ENCODE data around the gene SHD.
"Not testable (repeated sequence)": the region's sequence is repeated elsewhere in the genome, so short reads cannot be mapped to it uniquely, and the experiment has no call there.

SHD gene

DNA sequence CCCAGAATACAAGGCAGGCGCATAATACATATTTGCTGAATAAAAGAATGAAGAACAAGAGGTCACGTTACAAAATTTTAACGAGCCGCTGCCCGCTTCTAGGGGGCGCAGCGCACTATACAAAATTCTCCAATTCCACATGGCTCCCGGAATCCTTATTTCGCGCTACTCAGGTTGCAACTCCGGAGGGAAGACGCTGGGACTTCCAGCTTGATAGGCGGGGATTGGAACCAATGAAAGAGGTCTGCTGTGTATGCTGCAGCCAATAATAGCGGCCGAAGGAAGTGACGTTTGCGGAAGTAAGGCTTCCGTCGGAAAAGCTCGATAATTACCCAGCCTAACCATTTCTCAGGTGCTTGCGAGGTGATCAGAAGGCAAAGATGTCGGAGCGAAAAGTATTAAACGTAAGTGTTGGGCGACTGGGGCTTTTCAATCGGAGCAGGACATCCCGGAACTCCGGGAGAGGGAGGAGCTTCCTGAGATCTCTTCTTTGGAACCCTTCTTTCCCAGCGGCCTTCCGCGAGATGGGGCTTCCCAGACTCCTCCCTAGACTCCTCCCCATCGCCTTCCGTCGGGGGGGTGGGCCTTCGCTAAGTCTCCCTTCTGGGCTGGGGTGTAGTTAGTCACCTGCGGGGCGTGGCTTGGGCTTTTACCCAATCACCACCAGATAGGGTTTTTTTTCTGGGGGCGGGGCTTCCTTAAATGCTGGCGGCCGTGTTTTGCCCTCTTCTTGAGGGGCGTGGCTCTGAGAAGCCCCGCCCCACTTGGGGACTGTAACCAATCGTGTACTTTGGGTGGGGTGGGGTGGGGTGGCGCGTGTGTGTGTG, 32.1 kb upstream of the SHD start, which contains the start of gene YJU2:
YJU2 (plus strand) TSS at position 314 of the 827 bp plus-strand sequence; CDS start at position 381, 67 bp downstream.
- CTCF ChIA-PET, result interaction anchor here (0.7 to 1.0 kb wide), 3 partner anchors 13 to 155 kb away, joined by 4 to 5 read pairs (median 5); partner anchors contain the start of gene CHAF1A
- peak; percentile 100 for DNase-seq
- Mint-ChIP-seq H3K4me3 (peak within 1 kb of the TSS; percentile 82), H3K27ac (peak within 1 kb of the TSS; percentile 95), H3K9me3 (peaks cover 4% of the 10 kb centered on the region), H3K27me3 (peaks cover 4% of the 10 kb centered on the region), H3K36me3 (peaks cover 32% of the 10 kb centered on the region), H3K4me1 (peaks cover 25% of the 10 kb centered on the region)

DNA sequence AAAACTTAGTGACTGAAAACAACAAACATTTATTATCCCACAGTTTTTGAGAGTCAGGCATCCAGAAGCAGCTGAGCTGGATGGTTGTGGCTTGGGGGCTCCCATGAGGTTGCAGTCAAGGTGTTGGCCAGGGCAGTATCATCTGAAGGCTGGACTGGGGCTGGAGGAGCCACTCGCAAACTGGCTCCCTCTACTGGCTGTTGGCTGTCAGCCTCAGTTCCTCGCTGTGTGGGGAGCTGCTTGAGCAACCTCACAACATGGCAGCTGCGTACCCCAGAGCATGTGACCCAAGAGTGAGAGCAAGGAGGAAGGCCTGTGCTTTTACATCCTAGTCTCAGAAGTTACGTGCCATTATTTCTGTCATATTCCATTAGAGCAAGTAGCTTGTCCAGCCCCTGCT, 22.5 kb upstream of the SHD start:
- Mint-ChIP-seq H3K36me3 (peaks cover 53% of the 10 kb centered on the region), H3K27ac (no peak overlapping the region), H3K4me3 (no peak overlapping the region), H3K4me1 (no peaks in the 10 kb centered on the region), H3K9me3 (peaks cover 4% of the 10 kb centered on the region), H3K27me3 (no peaks in the 10 kb centered on the region)
- DNase-seq, result no peak
- CTCF ChIA-PET, result interaction anchor here (0.6 to 1.6 kb wide), 3 partner anchors 23 to 96 kb away, joined by 3 to 4 read pairs (median 4); no protein-coding TSS in a partner anchor

DNA sequence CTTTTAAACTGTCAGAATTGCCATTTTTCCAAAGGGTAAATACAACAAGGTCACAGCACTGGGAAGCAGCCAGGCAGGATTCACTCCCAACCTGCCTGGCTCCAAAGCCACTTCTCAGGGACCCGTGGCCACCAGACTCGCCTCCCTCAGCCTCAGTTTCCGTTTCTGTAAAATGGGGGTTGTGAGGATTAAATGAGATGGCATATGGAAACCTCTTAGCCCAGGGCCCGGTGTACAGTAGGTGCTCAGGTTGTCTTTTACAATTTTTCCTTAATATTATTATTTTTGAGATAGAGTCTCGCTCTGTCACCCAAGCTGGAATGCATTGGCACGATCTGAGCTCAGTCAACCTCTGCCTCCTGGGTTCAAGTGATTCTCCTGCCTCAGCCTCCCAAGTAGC, 22.0 kb upstream of the SHD start:
- peaks cover 4% of the 10 kb centered on the region for H3K9me3 Mint-ChIP-seq
- no peak overlapping the region for H3K4me3 Mint-ChIP-seq
- no peak for DNase-seq
- no peak overlapping the region for H3K27ac Mint-ChIP-seq
- H3K4me1 Mint-ChIP-seq, result no peaks in the 10 kb centered on the region
- peaks cover 49% of the 10 kb centered on the region for H3K36me3 Mint-ChIP-seq
- no peaks in the 10 kb centered on the region for H3K27me3 Mint-ChIP-seq
- CTCF ChIA-PET, result interaction anchor here (1.5 to 1.6 kb wide), 2 partner anchors 23 to 96 kb away, joined by 4 read pairs; no protein-coding TSS in a partner anchor

DNA sequence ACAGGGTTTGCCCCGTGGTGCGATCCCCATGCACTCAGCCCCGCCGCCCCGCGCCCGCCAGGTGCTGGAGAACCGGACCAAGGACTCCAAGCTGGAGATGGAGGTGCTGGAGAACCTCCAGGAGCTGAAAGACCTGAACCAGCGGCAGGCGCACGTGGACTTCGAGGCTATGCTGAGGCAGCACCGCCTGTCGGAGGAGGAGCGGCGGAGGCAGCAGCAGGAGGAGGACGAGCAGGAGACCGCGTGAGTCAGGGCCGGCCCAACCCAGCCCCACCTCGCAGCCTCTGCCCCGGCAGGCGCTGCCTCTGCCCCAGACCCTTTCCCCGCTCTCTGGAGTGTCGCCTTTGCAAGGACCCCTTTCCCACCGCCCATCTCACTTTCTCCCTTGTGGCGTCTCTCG, 20.9 kb upstream of the SHD start:
- no peak overlapping the region for H3K27ac Mint-ChIP-seq
- CTCF ChIA-PET, result no interaction called here

DNA sequence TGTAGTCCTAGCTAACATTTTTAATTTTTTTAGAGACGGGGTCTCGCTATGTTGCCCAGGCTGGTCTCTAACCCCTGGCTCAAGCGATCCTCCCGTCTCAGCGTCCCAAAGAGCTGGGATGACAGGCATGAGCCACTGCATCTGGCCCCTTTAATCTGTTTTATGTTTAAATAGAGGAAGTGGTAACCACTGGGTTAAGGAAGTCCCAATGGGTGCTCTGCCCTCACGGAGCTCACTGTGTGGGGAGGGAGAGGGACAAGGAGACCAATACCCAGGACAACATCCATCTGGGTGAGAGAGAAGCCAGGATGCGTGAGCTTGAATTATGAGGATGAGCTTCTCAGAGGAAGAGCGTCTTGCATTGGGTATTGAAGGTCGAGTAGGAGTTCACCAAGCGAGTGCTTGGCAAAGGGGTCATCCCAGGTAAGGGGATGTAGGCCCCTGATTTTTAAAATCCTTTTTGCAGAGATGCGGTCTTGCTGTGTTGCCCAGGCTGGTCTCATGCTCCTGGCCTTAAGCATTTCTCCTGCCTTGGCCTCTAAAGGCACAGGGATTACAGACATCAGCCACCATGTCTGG, 18.4 kb upstream of the SHD start:
- CTCF ChIA-PET, result interaction anchor here (0.5 to 1.8 kb wide), 2 partner anchors 92 to 268 kb away, joined by 4 to 6 read pairs; no protein-coding TSS in a partner anchor
- Mint-ChIP-seq H3K27ac (no peak overlapping the region), H3K4me3 (no peak overlapping the region), H3K9me3 (peaks cover 4% of the 10 kb centered on the region), H3K4me1 (peaks cover 17% of the 10 kb centered on the region), H3K36me3 (peaks cover 34% of the 10 kb centered on the region), H3K27me3 (no peaks in the 10 kb centered on the region)
- no peak for DNase-seq

More for the DNA sequence above, 20.9 kb upstream of the SHD start:
- Mint-ChIP-seq H3K36me3 (peaks cover 42% of the 10 kb centered on the region), H3K4me1 (no peaks in the 10 kb centered on the region), H3K27me3 (no peaks in the 10 kb centered on the region), H3K4me3 (no peak overlapping the region), H3K9me3 (peaks cover 4% of the 10 kb centered on the region)
- DNase-seq, result no peak

DNA sequence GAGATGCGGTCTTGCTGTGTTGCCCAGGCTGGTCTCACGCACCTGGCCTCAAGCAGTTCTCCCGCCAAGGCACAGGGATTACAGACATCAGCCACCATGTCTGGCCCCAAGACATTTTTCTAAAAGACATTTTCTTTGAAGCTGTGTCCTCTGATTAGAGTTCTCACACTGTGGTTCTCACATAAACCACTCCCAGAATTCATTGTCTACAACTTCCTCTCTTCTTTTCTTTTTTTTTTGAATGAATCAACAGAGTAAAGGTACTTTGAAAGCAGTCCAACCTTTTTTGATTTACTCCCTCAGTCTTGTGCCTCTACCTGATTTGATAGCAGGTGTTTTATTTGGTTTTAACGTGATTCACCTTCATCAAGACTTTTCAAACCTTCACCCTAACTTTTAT, 14.3 kb upstream of the SHD start:
- Mint-ChIP-seq H3K27me3 (no peaks in the 10 kb centered on the region), H3K27ac (peak overlapping the region; percentile 87), H3K9me3 (no peaks in the 10 kb centered on the region), H3K36me3 (peaks cover 39% of the 10 kb centered on the region), H3K4me1 (peaks cover 30% of the 10 kb centered on the region), H3K4me3 (no peak overlapping the region)
- no peak for DNase-seq
- CTCF ChIA-PET, result interaction anchor here (3.3 to 5.7 kb wide), 2 partner anchors 89 to 137 kb away, joined by 14 to 72 read pairs; partner anchors contain the start of gene CHAF1A

DNA sequence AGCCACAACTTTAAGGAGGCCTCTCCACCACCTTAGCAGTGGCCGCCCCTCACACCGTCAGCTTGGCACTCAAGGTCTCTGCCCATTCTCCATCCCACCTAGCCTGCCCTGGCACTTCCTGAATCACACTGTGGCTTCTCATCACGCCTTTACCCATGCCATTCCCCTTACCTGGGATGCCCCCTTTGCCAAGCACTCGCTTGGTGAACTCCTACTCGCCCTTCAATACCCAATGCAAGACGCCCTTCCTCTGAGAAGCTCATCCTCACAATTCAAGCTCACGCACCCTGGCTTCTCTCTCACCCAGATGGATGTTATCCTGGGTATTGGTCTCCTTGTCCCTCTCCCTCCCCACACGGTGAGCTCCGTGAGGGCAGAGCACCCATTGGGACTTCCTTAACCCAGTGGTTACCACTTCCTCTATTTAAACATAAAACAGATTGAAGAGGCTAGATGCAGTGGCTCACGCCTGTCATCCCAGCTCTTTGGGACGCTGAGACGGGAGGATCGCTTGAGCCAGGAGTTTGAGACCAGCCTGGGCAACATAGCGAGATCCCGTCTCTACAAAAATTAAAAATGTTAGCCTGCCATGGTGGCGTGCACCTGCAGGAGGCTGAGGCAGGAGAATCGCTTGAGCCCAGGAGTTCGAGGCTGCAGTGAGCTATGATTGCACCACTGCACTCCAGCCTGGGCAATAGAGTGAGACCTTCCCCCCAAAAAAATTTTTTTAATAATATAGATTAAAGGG, 12.6 kb upstream of the SHD start:
- Mint-ChIP-seq H3K36me3 (peaks cover 41% of the 10 kb centered on the region), H3K4me1 (peaks cover 30% of the 10 kb centered on the region), H3K9me3 (no peaks in the 10 kb centered on the region), H3K27me3 (no peaks in the 10 kb centered on the region), H3K4me3 (no peak overlapping the region), H3K27ac (no peak overlapping the region)
- CTCF ChIA-PET, result interaction anchor here (0.6 to 5.7 kb wide), 25 partner anchors 11 to 262 kb away, joined by 3 to 72 read pairs (median 4); partner anchors contain the start of genes CHAF1A, FSD1, MPND and YJU2
- no peak for DNase-seq

DNA sequence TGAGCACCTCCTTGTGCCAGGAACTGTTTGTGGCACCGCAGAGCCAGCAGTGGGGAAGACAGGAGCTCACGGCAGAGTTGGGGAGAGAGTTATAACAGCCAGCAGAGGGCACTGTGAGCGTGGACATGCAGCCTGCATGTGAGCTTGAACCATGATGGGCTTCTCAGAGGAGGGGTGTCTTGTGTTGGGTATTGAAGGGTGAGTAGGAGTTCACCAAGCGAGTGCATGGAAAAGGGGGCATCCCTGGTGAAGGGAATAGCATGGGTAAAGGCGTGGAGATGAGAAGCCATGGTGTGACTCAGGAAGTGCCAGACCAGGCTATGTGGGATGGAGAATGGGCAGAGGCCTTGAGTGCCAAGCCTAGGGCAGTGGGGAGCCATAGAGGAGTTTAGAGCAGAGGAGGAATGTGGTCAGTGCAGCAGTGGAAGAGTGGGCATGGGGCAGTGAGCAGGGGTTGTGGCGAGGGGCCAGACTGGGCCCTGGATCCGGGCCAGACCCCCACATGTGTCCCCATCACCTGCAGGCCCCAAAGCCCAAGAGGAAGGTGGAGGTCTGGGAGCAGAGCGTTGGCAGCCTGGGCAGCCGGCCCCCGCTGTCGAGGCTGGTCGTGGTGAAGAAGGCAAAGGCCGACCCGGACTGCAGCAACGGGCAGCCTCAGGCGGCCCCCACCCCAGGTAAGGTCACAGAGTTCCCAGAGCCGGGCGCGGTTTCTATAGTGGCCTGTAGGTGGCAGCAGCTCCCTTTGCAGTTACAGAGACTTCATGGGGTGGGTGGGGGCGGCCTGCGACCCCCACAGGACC, 11.8 kb upstream of the SHD start:
- DNase-seq, result peak; percentile 77
- H3K27ac Mint-ChIP-seq, result peak overlapping the region; percentile 42
- peaks cover 50% of the 10 kb centered on the region for H3K36me3 Mint-ChIP-seq
- CTCF ChIA-PET, result interaction anchor here (0.6 to 5.7 kb wide), 27 partner anchors 10 to 261 kb away, joined by 3 to 72 read pairs (median 4); partner anchors contain the start of genes CHAF1A, FSD1, MPND and YJU2
- H3K9me3 Mint-ChIP-seq, result no peaks in the 10 kb centered on the region
- H3K4me3 Mint-ChIP-seq, result no peak overlapping the region
- H3K27me3 Mint-ChIP-seq, result no peaks in the 10 kb centered on the region
- H3K4me1 Mint-ChIP-seq, result peaks cover 30% of the 10 kb centered on the region

DNA sequence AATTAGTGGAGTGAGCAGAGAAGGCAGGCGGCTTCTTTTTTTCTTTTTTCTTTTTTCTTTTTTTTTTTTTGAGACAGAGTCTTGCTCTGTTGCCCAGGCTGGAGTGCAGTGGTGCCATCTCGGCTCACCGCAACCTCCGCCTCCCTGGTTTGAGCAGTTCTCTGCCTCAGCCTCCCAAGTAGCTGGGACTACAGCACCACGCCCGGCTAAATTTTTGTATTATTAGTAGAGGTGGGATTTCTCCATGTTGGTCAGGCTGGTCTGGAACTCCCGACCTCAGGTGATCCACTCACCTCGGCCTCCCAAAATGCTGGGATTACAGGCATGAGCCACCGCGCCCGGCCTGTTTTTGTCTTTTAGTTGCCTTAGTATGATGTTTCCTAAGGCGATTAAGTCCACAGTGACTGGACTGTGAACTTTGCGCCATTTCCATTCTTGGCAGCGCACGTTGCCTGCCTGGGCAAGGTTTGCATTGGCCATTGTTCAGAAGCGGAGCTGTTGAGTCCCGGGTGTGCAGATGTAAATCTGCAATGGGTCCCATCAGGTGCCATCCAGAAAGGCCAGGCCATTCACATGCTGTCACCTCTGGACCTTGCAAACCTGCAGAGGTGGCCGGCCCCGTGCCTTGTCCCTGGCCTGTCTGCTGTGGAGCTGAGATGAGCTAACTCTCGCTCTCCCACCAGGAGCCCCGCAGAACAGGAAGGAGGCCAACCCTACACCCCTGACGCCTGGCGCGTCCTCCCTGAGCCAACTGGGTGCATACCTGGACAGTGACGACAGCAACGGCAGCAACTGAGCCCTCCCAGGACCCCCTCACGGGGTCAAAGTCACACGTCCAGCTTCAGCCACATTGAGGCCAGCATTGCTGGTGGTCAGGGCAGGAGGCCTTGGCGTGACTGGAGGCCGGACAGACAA, 10.9 kb upstream of the SHD start:
- no peak for DNase-seq
- Mint-ChIP-seq H3K27me3 (no peaks in the 10 kb centered on the region), H3K27ac (peak overlapping the region; percentile 42), H3K4me3 (no peak overlapping the region), H3K36me3 (peaks cover 50% of the 10 kb centered on the region), H3K4me1 (peaks cover 30% of the 10 kb centered on the region), H3K9me3 (no peaks in the 10 kb centered on the region)
- CTCF ChIA-PET, result interaction anchor here (0.9 to 5.7 kb wide), 10 partner anchors 10 to 257 kb away, joined by 3 to 72 read pairs (median 4); partner anchors contain the start of genes FSD1 and MPND

DNA sequence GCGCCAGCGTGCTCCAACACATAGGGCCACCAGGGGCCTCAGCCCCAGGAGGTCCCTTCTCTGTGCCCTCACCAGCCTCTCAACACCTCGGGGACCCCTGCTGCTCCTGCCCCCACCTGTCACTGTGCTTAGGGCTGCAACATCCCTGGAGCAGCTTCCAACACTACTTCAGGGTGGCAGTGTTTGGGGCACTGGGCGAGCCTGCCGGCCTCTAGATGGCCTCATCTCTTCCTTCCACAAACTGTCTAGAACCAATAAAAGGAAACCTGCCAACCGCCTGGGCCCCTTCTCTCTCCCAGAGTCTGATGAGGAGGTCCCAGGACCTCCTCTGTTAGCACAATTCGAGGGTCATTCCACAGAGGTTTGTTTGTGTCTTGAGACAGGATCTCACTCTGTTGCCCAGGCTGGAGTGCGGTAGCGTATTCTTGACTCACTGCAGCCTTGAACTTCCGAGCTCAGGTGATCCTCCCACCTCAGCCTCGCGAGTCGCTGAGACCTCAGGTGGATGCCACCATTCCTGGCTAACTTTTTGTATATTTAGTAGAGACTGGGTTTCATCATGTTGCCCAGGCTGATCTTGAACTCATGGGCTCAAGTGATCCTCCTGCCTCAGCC, 10.1 kb upstream of the SHD start:
- no peak overlapping the region for H3K4me3 Mint-ChIP-seq
- H3K27me3 Mint-ChIP-seq, result no peaks in the 10 kb centered on the region
- peaks cover 48% of the 10 kb centered on the region for H3K36me3 Mint-ChIP-seq
- peak overlapping the region; percentile 14 for H3K27ac Mint-ChIP-seq
- no peaks in the 10 kb centered on the region for H3K9me3 Mint-ChIP-seq
- CTCF ChIA-PET, result interaction anchor here (0.9 to 5.7 kb wide), 8 partner anchors 9 to 256 kb away, joined by 3 to 72 read pairs (median 4); partner anchors contain the start of gene MPND
- H3K4me1 Mint-ChIP-seq, result peaks cover 28% of the 10 kb centered on the region
- no peak for DNase-seq

DNA sequence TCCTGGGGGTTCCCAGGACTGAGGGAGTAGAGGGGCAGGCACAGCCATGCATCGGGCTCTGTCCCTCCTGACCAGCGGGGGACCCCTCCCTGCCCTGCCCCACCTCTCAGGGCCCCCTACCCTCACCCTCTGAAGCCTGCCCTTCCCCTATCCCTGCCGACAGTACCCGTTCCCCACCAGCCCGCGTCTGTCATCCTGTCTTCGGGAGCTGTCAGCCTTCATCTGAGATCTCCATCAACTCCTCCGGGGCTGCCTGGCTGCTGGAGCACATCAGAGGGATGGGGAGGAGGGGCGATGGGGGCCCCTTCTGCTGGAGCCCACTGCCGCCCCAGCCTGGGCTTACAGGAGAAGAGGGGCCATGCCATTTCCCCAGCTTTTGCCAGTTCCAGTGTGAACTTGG, 6.2 kb upstream of the SHD start:
- Mint-ChIP-seq H3K4me3 (no peak overlapping the region), H3K4me1 (no peaks in the 10 kb centered on the region), H3K27me3 (peaks cover 20% of the 10 kb centered on the region), H3K27ac (no peak overlapping the region), H3K36me3 (peaks cover 25% of the 10 kb centered on the region), H3K9me3 (no peaks in the 10 kb centered on the region)
- DNase-seq, result no peak
- CTCF ChIA-PET, result interaction anchor here (1.3 to 1.9 kb wide), 2 partner anchors 79 to 127 kb away, joined by 3 to 8 read pairs; partner anchors contain the start of gene SH3GL1

DNA sequence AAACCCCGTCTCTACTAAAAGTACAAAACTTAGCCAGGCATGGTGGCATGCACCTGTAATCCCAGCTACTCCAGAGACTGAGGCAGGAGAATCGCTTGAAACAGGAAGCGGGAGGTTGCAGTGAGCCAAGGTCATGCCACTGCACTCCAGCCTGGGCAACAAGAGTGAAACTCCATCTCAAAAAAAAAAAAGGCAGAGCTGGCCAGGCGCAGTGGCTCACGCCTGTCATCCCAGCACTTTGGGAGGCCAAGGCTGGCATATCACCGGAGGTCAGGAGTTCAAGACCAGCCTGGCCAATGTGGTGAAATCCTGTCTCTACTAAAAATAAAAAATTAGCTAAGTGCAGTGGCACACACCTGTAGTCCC, 4.8 kb upstream of the SHD start:
- H3K4me1 Mint-ChIP-seq, H3K27ac Mint-ChIP-seq, H3K9me3 Mint-ChIP-seq, DNase-seq, H3K4me3 Mint-ChIP-seq: not testable (repeated sequence)
- CTCF ChIA-PET, result interaction anchor here (1.9 kb wide), 1 partner anchor 78 kb away, joined by 8 read pairs; no protein-coding TSS in a partner anchor
- Mint-ChIP-seq H3K36me3 (peaks cover 19% of the 10 kb centered on the region), H3K27me3 (peaks cover 33% of the 10 kb centered on the region)

Data from activated naive CD4-positive, alpha-beta T cell treated with anti-CD3 and anti-CD28 coated beads, Interleukin-2, amount 10 ng/mL, durations not matched to agents 7 days and 5 days (primary cell).